HEK293T (cell line): ENCODE results near the gene DDIT3.

Source experiments
- ARNT ChIP-seq: fragments of 450-650 bp; IDR thresholded peaks from 2 replicates; pipeline ENCODE4 v1.6.1; 2017; ENCODE audit warnings: mild to moderate bottlenecking
- HDGF ChIP-seq: fragments of 450-650 bp; IDR thresholded peaks from 2 replicates; pipeline ENCODE4 v1.6.1; 2017; ENCODE audit warnings: antibody characterized with exemption, borderline replicate concordance
- L3MBTL2 ChIP-seq: fragments of 450-650 bp; conservative IDR thresholded peaks from 2 replicates; pipeline ENCODE4 v1.6.1; 2016; ENCODE audit warnings: mild to moderate bottlenecking
- NFRKB ChIP-seq: fragments of 450-650 bp; IDR thresholded peaks from 2 replicates; pipeline ENCODE4 v1.6.1; 2016; ENCODE audit warnings: mild to moderate bottlenecking, moderate library complexity
- SP1 ChIP-seq: fragments of 450-650 bp; IDR thresholded peaks from 2 replicates; pipeline ENCODE4 v1.6.1; 2017
- SUZ12 ChIP-seq: fragments of 450-650 bp; IDR thresholded peaks from 2 replicates; pipeline ENCODE4 v1.6.1; 2016; ENCODE audit warnings: mild to moderate bottlenecking
- TARDBP ChIP-seq: fragments of 450-650 bp; IDR thresholded peaks from 2 replicates; pipeline ENCODE4 v1.6.1; 2016
- ZNF384 ChIP-seq: fragments of 450-650 bp; IDR thresholded peaks from 2 replicates; pipeline ENCODE4 v1.6.1; 2016

GRCh38 chr12:57518176-57518919, 2.0 kb downstream of the DDIT3 start:
- TF ChIP-seq ARNT (no peak), HDGF (no peak), SP1 (no peak), SUZ12 (no peak), L3MBTL2 (no peak), TARDBP (no peak), NFRKB (no peak), ZNF384 (no peak)
